ENCODE measurements around the gene TMEM187. TPM values are rescaled to one million over a fixed set of nuclear protein-coding genes. Genes with fewer than 3 reads are reported as not detected.

TMEM187 gene
- total RNA-seq, 1 donor from 2014 or later, result 18.3 TPM

- H3K9me3 Mint-ChIP-seq (ENCODE audit: low read depth), result no peaks in the 10 kb centered on the region
- H3K4me3 Mint-ChIP-seq (ENCODE audit: unreplicated experiment), result no peak overlapping the region
- H3K27me3 Mint-ChIP-seq (ENCODE audit: low read depth), result no peaks in the 10 kb centered on the region
- H3K27ac Mint-ChIP-seq (ENCODE audit: unreplicated experiment), result no peak overlapping the region
- no peak for TF ChIP-seq CTCF (IDR thresholded peaks at IDR 0.05)
- peaks cover 20% of the 10 kb centered on the region for H3K4me1 Mint-ChIP-seq (ENCODE audit: low read depth)
- DNase-seq (ENCODE audit: low spot score), result no peak
- H3K36me3 Mint-ChIP-seq (ENCODE audit: low read depth), result peaks cover 2% of the 10 kb centered on the region
Observed at GRCh38 chrX:154017766-154018517, 45.4 kb downstream of the TMEM187 start.

GRCh38 chrX:154018518-154019060 lies 46.0 kb downstream of the TMEM187 start:
- no peaks in the 10 kb centered on the region for H3K27me3 Mint-ChIP-seq (ENCODE audit: low read depth)
- H3K4me3 Mint-ChIP-seq (ENCODE audit: unreplicated experiment), result peak overlapping the region; percentile 74
- peak overlapping the region; percentile 77 for H3K27ac Mint-ChIP-seq (ENCODE audit: unreplicated experiment)
- no peaks in the 10 kb centered on the region for H3K9me3 Mint-ChIP-seq (ENCODE audit: low read depth)
- DNase-seq (ENCODE audit: low spot score), result no peak
- no peak for TF ChIP-seq CTCF (IDR thresholded peaks at IDR 0.05)
- H3K4me1 Mint-ChIP-seq (ENCODE audit: low read depth), result peaks cover 20% of the 10 kb centered on the region
- peaks cover 2% of the 10 kb centered on the region for H3K36me3 Mint-ChIP-seq (ENCODE audit: low read depth)

GRCh38 chrX:154019061-154019621 lies 46.6 kb downstream of the TMEM187 start:
- Mint-ChIP-seq H3K4me1 (ENCODE audit: low read depth) (peaks cover 19% of the 10 kb centered on the region), H3K27ac (ENCODE audit: unreplicated experiment) (peak overlapping the region; percentile 77), H3K36me3 (ENCODE audit: low read depth) (peaks cover 2% of the 10 kb centered on the region), H3K27me3 (ENCODE audit: low read depth) (no peaks in the 10 kb centered on the region), H3K4me3 (ENCODE audit: unreplicated experiment) (peak overlapping the region; percentile 74), H3K9me3 (ENCODE audit: low read depth) (no peaks in the 10 kb centered on the region)
- DNase-seq (ENCODE audit: low spot score), result no peak
- TF ChIP-seq CTCF (IDR thresholded peaks at IDR 0.05), result no peak

- Mint-ChIP-seq H3K4me3 (ENCODE audit: unreplicated experiment) (peak within 1 kb of the TSS; percentile 74), H3K9me3 (ENCODE audit: low read depth) (no peaks in the 10 kb centered on the region), H3K27ac (ENCODE audit: unreplicated experiment) (peak within 1 kb of the TSS; percentile 93), H3K36me3 (ENCODE audit: low read depth) (peaks cover 2% of the 10 kb centered on the region), H3K4me1 (ENCODE audit: low read depth) (peaks cover 19% of the 10 kb centered on the region), H3K27me3 (ENCODE audit: low read depth) (no peaks in the 10 kb centered on the region)
- no peak for DNase-seq (ENCODE audit: low spot score)
- no peak for TF ChIP-seq CTCF (IDR thresholded peaks at IDR 0.05)
Observed at GRCh38 chrX:154019633-154020528, 47.3 kb downstream of the TMEM187 start, which contains the start of gene IRAK1. Gene IRAK1, minus strand, starts transcription at chrX:154019902. Its CDS starts 90 bp downstream, at chrX:154019812.

All from chondrocyte (in vitro differentiated cells).